Keratinocyte (primary cell): ENCODE results near the gene POLR2C. TPM values are rescaled to one million over a fixed set of nuclear protein-coding genes. Genes with fewer than 3 reads are reported as not detected.

Source experiments
- DNase-seq: peaks from one replicate; pipeline ENCODE4 v3.0.0-alpha.2; 2011; ENCODE audit warnings: low read depth, missing footprints, low spot score
- FAIRE-seq: peaks from 2 replicates; lab custom pipeline; 2011; peaks lifted over from hg19 to GRCh38; lab: Jason Lieb, UNC
- H2AFZ ChIP-seq: 2 replicates; pipeline ENCODE4 v1.6.0; 2012; ENCODE audit warnings: low read length, control low read depth, inconsistent platforms; ENCODE audit not compliant: control insufficient read depth
- H3K27ac ChIP-seq: 2 replicates; pipeline ENCODE4 v1.5.1; 2011; ENCODE audit warnings: low read length; ENCODE audit not compliant: control insufficient read depth, insufficient read depth
- H3K27me3 ChIP-seq: 3 replicates; pipeline ENCODE4 v1.6.0; 2011; ENCODE audit warnings: low read length; ENCODE audit not compliant: control insufficient read depth, insufficient read depth; ENCODE audit errors: extremely low read depth
- H3K36me3 ChIP-seq, 2 experiments: 2 replicates in 1 of 2; 3 replicates in 1 of 2; pipeline ENCODE4 v1.5.1; 2011; ENCODE audit warnings: low read length in 2 of 2, mild to moderate bottlenecking in 1 of 2; ENCODE audit not compliant: control insufficient read depth in 2 of 2, insufficient read depth in 2 of 2; ENCODE audit errors: extremely low read depth in 1 of 2
- H3K4me1 ChIP-seq: 3 replicates; pipeline ENCODE4 v1.5.1; 2011; ENCODE audit warnings: low read length; ENCODE audit not compliant: control insufficient read depth, insufficient read depth; ENCODE audit errors: extremely low read depth
- H3K4me2 ChIP-seq: 3 replicates; pipeline ENCODE4 v1.6.0; 2011; ENCODE audit warnings: low read depth, low read length; ENCODE audit not compliant: control insufficient read depth, insufficient read depth; ENCODE audit errors: extremely low read depth
- H3K4me3 ChIP-seq, 3 experiments: fragments of 200-600 bp in 1 of 3; sonication (generic) in 1 of 3; 2 replicates in 2 of 3; 3 replicates in 1 of 3; pipeline ENCODE4 v1.5.1; 2011 to 2016; ENCODE audit warnings: low read length in 3 of 3, mild to moderate bottlenecking in 3 of 3, control low read depth in 2 of 3, inconsistent platforms in 1 of 3, low read depth in 1 of 3, mixed read lengths in 1 of 3, mixed run types in 1 of 3, moderate library complexity in 1 of 3; ENCODE audit not compliant: control insufficient read depth in 2 of 3, insufficient read depth in 2 of 3; ENCODE audit errors: extremely low read depth in 1 of 3
- H3K79me2 ChIP-seq: 2 replicates; pipeline ENCODE4 v1.6.0; 2012; ENCODE audit warnings: low read length; ENCODE audit not compliant: control insufficient read depth, insufficient read depth
- H3K9ac ChIP-seq: 3 replicates; pipeline ENCODE4 v1.6.0; 2011; ENCODE audit warnings: low read length; ENCODE audit not compliant: control insufficient read depth, insufficient read depth; ENCODE audit errors: extremely low read depth
- H3K9me1 ChIP-seq: 3 replicates; pipeline ENCODE4 v1.6.0; 2011; ENCODE audit warnings: low read length; ENCODE audit not compliant: control insufficient read depth, insufficient read depth; ENCODE audit errors: extremely low read depth
- H3K9me3 ChIP-seq: 2 replicates; pipeline ENCODE4 v1.5.1; 2012; ENCODE audit warnings: low read depth, low read length; ENCODE audit not compliant: control insufficient read depth
- H4K20me1 ChIP-seq: 3 replicates; pipeline ENCODE4 v1.6.0; 2011; ENCODE audit warnings: low read length; ENCODE audit not compliant: control insufficient read depth, insufficient read depth; ENCODE audit errors: extremely low read depth
- EZH2 ChIP-seq: IDR thresholded peaks from one replicate; pipeline ENCODE4 v1.6.1; 2012; ENCODE audit warnings: inconsistent platforms, mild to moderate bottlenecking, low read length, moderate library complexity
- dilution Hi-C: fragments of 300-500 bp; cut with MboI; formaldehyde crosslinking; loops from one replicate; pipeline ENCODE4 v1.7.0; 2020; ENCODE audit warnings: low sequenced_read_pairs; ENCODE audit not compliant: extremely low pct_ligation_motif_present
- polyA plus RNA-seq, 5 experiments: library from polyadenylated mRNA; depleted of rRNA in 3 of 5; stranded (reverse) in 3 of 5; stranded (forward) in 1 of 5; unstranded in 1 of 5; fragments of >200 nt; gene quantifications; 1 replicate in 1 of 5; 2 replicates in 3 of 5; 3 replicates in 1 of 5; pipeline versions ENCODE4 v1.2.1 to v1.2.3, GENCODE V29; 2011 to 2012; ENCODE audit warnings: missing spikeins in 2 of 5, low read depth in 1 of 5, low replicate concordance in 1 of 5
- TF ChIP-seq, protein P1 (sequence below), 3 experiments: IDR thresholded peaks in 1 of 3; conservative IDR thresholded peaks in 1 of 3; optimal IDR thresholded peaks in 1 of 3; 2 replicates in 2 of 3; 3 replicates in 1 of 3; pipeline versions ENCODE3 to v1.5.1; 2011; ENCODE audit warnings: low read length in 3 of 3, mild to moderate bottlenecking in 3 of 3, moderate library complexity in 2 of 3, control low read depth in 1 of 3, inconsistent platforms in 1 of 3; ENCODE audit not compliant: insufficient read depth in 2 of 3; ENCODE audit errors: extremely low read depth in 1 of 3

POLR2C gene
- polyA plus RNA-seq, 1 donor (not counting 4 experiments of a cell fraction or from before 2014, with no cell fraction given): 74.6 TPM

DNA sequence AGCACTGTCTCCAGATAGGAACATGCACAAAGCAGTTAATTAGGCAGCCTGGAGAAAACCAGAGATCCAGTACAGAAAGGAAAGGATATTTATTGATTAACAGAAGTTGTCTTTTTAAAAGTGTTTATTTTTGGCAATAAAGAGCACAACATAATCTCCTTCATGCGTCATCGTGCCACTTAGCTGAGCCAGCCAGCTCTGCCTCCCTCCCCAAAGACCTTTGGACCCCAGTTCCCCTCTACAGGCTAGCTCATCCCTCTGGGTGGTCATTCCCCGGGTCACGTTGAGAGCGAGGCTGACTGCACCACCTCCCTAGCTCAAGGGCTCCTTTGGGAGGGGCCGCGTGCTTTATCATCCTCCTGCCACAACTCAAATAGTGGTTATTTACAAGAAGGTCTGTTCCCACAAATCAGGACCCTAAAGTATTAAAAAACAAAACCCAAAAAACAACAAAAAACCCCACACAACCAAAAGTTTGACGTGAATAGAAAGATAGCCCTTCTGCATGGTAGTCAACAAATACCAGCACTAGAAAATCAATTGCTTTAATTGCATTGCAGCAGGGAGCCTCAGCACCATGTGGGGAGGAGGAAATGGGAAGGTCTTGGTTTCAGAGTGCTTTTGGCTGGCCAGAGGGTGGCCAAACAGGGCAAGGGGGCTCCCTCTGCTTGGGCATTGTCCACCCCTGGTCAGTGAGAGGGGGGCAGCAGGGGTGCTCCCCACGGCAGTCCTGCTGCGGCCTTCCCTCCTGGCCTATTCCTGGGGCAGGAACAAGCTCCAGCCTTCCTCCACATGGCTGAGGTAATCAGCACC, 9.6 kb downstream of the POLR2C start:
- Histone ChIP-seq H4K20me1 (no peaks in the 10 kb centered on the region), H2AFZ (no peak overlapping the region), H3K9me3 (no peaks in the 10 kb centered on the region), H3K79me2 (no peaks in the 10 kb centered on the region), H3K27me3 (no peaks in the 10 kb centered on the region), H3K4me1 (no peaks in the 10 kb centered on the region), H3K9ac (no peak overlapping the region), H3K36me3 (peaks cover 30 to 39% of the 10 kb centered on the region in 2 experiments), H3K4me2 (no peak overlapping the region), H3K4me3 (no peak overlapping the region), H3K9me1 (no peaks in the 10 kb centered on the region), H3K27ac (no peak overlapping the region)
- DNase-seq (no peak), FAIRE-seq (no peak)
- TF ChIP-seq, protein P1, sequence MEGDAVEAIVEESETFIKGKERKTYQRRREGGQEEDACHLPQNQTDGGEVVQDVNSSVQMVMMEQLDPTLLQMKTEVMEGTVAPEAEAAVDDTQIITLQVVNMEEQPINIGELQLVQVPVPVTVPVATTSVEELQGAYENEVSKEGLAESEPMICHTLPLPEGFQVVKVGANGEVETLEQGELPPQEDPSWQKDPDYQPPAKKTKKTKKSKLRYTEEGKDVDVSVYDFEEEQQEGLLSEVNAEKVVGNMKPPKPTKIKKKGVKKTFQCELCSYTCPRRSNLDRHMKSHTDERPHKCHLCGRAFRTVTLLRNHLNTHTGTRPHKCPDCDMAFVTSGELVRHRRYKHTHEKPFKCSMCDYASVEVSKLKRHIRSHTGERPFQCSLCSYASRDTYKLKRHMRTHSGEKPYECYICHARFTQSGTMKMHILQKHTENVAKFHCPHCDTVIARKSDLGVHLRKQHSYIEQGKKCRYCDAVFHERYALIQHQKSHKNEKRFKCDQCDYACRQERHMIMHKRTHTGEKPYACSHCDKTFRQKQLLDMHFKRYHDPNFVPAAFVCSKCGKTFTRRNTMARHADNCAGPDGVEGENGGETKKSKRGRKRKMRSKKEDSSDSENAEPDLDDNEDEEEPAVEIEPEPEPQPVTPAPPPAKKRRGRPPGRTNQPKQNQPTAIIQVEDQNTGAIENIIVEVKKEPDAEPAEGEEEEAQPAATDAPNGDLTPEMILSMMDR (optimal IDR thresholded peaks at IDR 0.05 in 1 of 3, IDR thresholded peaks at IDR 0.05 in 1 of 3, conservative IDR thresholded peaks at IDR 0.05 in 1 of 3; ENCODE audit: extremely low read depth in 1 of 3, insufficient read depth in 2 of 3, low read length in 3 of 3): no peak
- no peak for TF ChIP-seq EZH2
- dilution Hi-C loops: no loop called here

GRCh38 chr16:57472665-57473060, 10.2 kb downstream of the POLR2C start:
- Histone ChIP-seq H3K9me3 (no peaks in the 10 kb centered on the region), H3K36me3 (peaks cover 30 to 41% of the 10 kb centered on the region in 2 experiments), H3K79me2 (no peaks in the 10 kb centered on the region), H2AFZ (no peak overlapping the region), H3K27me3 (no peaks in the 10 kb centered on the region), H4K20me1 (no peaks in the 10 kb centered on the region), H3K27ac (no peak overlapping the region), H3K4me1 (no peaks in the 10 kb centered on the region), H3K4me2 (no peak overlapping the region), H3K9ac (no peak overlapping the region), H3K9me1 (no peaks in the 10 kb centered on the region), H3K4me3 (no peak overlapping the region)
- DNase-seq: no peak
- dilution Hi-C loops: no loop called here
- TF ChIP-seq, protein P1 (optimal IDR thresholded peaks at IDR 0.05 in 1 of 3, IDR thresholded peaks at IDR 0.05 in 1 of 3, conservative IDR thresholded peaks at IDR 0.05 in 1 of 3; ENCODE audit: extremely low read depth in 1 of 3, insufficient read depth in 2 of 3, low read length in 3 of 3): no peak
- no peak for TF ChIP-seq EZH2
- no peak for FAIRE-seq
